Measurements from ENCODE around the gene PTGR3. TPM values are rescaled to one million over a fixed set of nuclear protein-coding genes. Genes with fewer than 3 reads are reported as not detected.

Gene PTGR3
- total and polyA plus RNA-seq, 9 donors = 15.4 to 55.7 (median 30.5) TPM

GRCh38 chr18:75160364-75160763, 48.6 kb downstream of the PTGR3 start:
- no peak for DNase-seq
- H3K27me3 ChIP-seq = no peaks in the 10 kb centered on the region
- no peak for TF ChIP-seq POLR2A (IDR thresholded peaks at IDR 0.05)
- TF ChIP-seq EP300 (IDR thresholded peaks at IDR 0.05) = no peak
- no peak for TF ChIP-seq CTCF (IDR thresholded peaks at IDR 0.05)
- H3K36me3 ChIP-seq = no peaks in the 10 kb centered on the region
- no peak overlapping the region for H3K4me3 ChIP-seq
- no peak overlapping the region for H3K27ac ChIP-seq
- 6 to 9% (median 9%) methylated on average over 13 of the region's 13 CpGs for WGBS, 3 donors
- H3K9me3 ChIP-seq = no peaks in the 10 kb centered on the region
- intact Hi-C loops (cut with DNase I) = no loop called here
- peaks cover 2% of the 10 kb centered on the region for H3K4me1 ChIP-seq (ENCODE audit: insufficient read depth)

- TF ChIP-seq EP300 (IDR thresholded peaks at IDR 0.05) (no peak), POLR2A (IDR thresholded peaks at IDR 0.05) (no peak), CTCF (IDR thresholded peaks at IDR 0.05) (no peak)
- intact Hi-C loops (cut with DNase I) = no loop called here
- H3K27ac ChIP-seq = no peak overlapping the region
- peaks cover 2% of the 10 kb centered on the region for H3K4me1 ChIP-seq (ENCODE audit: insufficient read depth)
- H3K36me3 ChIP-seq = no peaks in the 10 kb centered on the region
- H3K9me3 ChIP-seq = no peaks in the 10 kb centered on the region
- H3K27me3 ChIP-seq = no peaks in the 10 kb centered on the region
- no peak for DNase-seq
- H3K4me3 ChIP-seq = no peak overlapping the region
- 36 to 44% (median 38%) methylated on average over 16 of the region's 16 CpGs for WGBS, 3 donors
Measured at GRCh38 chr18:75159646-75160356, 49.1 kb downstream of the PTGR3 start.

- DNase-seq = no peak
- H3K27ac ChIP-seq = no peak overlapping the region
- 74 to 82% (median 78%) methylated on average over 9 of the region's 9 CpGs for WGBS, 3 donors
- H3K27me3 ChIP-seq = no peaks in the 10 kb centered on the region
- H3K36me3 ChIP-seq = no peaks in the 10 kb centered on the region
- peaks cover 2% of the 10 kb centered on the region for H3K4me1 ChIP-seq (ENCODE audit: insufficient read depth)
- TF ChIP-seq EP300 (IDR thresholded peaks at IDR 0.05) (no peak), POLR2A (IDR thresholded peaks at IDR 0.05) (no peak), CTCF (IDR thresholded peaks at IDR 0.05) (no peak)
- no peaks in the 10 kb centered on the region for H3K9me3 ChIP-seq
- intact Hi-C loops (cut with DNase I) = no loop called here
- no peak overlapping the region for H3K4me3 ChIP-seq
Measured at GRCh38 chr18:75159238-75159518, 49.8 kb downstream of the PTGR3 start.

Other genes with a start within 250 kb of the PTGR3 start
- gene TSHZ1, start 1.7 kb upstream of the PTGR3 start, total RNA-seq = 100 to 1,000 TPM in 1 of 7 donors, 10 to 100 TPM in 6; 28.5 to 109 (median 69.0) TPM
- gene TSHZ1, start 1.7 kb upstream of the PTGR3 start, polyA plus RNA-seq = 10 to 100 TPM; 27.9 to 51.8 TPM
- gene SMIM21, start 218.6 kb upstream of the PTGR3 start, total RNA-seq = not detected
- not detected for gene SMIM21, start 218.6 kb upstream of the PTGR3 start, polyA plus RNA-seq